Body of pancreas (tissue), 4 donors: ENCODE measurements around the gene C1QC.

ENCODE experiments used
- POLR2A ChIP-seq, 3 donors: fragments of 450-650 bp; IDR thresholded peaks; one replicate each; pipeline ENCODE4 v1.6.1; 2016; ENCODE audit warnings: antibody characterized with exemption in 3 of 3, mild to moderate bottlenecking in 2 of 3
- TF ChIP-seq, protein P1 (sequence below), 7 experiments: fragments of 450-650 bp in 4 of 7; fragments of 200-600 bp in 3 of 7; sonication (generic) in 3 of 7; IDR thresholded peaks; one replicate each; pipeline ENCODE4 v1.5.1; 2016 to 2019; ENCODE audit warnings: antibody characterized with exemption in 7 of 7

DNA sequence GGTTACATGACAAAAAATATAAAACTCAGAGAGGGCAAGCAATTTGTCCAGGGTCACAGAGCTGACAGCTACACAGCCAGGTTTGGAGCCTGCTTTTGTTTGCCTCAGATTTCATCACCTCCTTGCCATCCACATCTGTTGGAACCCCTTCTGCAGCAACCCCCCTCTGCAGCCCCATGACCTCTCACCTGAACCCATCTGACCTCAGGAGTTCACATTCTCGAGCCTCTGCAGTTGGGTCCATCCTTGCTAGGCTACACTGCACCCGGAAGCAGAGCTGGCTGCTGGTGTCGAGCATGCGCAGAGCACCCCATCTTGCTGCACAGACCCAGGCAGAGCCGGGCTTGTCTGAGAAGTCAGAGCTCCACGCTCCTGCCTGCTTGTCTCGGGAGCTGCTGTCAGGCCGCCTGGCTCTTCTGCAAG is 19.6 kb downstream of the C1QC start:
- TF ChIP-seq, protein P1, sequence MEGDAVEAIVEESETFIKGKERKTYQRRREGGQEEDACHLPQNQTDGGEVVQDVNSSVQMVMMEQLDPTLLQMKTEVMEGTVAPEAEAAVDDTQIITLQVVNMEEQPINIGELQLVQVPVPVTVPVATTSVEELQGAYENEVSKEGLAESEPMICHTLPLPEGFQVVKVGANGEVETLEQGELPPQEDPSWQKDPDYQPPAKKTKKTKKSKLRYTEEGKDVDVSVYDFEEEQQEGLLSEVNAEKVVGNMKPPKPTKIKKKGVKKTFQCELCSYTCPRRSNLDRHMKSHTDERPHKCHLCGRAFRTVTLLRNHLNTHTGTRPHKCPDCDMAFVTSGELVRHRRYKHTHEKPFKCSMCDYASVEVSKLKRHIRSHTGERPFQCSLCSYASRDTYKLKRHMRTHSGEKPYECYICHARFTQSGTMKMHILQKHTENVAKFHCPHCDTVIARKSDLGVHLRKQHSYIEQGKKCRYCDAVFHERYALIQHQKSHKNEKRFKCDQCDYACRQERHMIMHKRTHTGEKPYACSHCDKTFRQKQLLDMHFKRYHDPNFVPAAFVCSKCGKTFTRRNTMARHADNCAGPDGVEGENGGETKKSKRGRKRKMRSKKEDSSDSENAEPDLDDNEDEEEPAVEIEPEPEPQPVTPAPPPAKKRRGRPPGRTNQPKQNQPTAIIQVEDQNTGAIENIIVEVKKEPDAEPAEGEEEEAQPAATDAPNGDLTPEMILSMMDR (IDR thresholded peaks at IDR 0.05): no peak
- no peak for TF ChIP-seq POLR2A (IDR thresholded peaks at IDR 0.05)
